Measurements from ENCODE around the gene CMTM7.

- TF ChIP-seq YY1 (IDR thresholded peaks at IDR 0.05; ENCODE audit: insufficient read depth, insufficient read length) (no peak), ZNF274 (IDR thresholded peaks at IDR 0.05; ENCODE audit: low read depth, low read length) (no peak), SUZ12 (IDR thresholded peaks at IDR 0.05; ENCODE audit: extremely low read depth, insufficient read depth, insufficient read length) (no peak)
Observed at GRCh38 chr3:32455609-32456428, 64.2 kb downstream of the CMTM7 start.
